Transverse colon (tissue), 4 donors: ENCODE results near the gene TARS3.
"Not testable (repeated sequence)": the region's sequence is repeated elsewhere in the genome, so short reads cannot be mapped to it uniquely, and the experiment has no call there.

Experiments used
- POLR2AphosphoS5 ChIP-seq, 3 donors: sonication (generic); formaldehyde crosslinking; IDR thresholded peaks; one replicate each; pipeline ENCODE4 v1.6.1; 2016; ENCODE audit warnings: antibody characterized with exemption in 3 of 3
- TF ChIP-seq, protein P1 (sequence below), 5 experiments: fragments of 200-600 bp in 3 of 5; fragments of 450-650 bp in 2 of 5; sonication (generic) in 3 of 5; IDR thresholded peaks; 1 replicate in 2 of 5; 2 replicates in 3 of 5; pipeline ENCODE4 v1.5.1; 2016 to 2017; ENCODE audit warnings: antibody characterized with exemption in 5 of 5, inconsistent platforms in 3 of 5, mild to moderate bottlenecking in 2 of 5, moderate library complexity in 1 of 5

GRCh38 chr15:101765340-101765671 lies 41.0 kb upstream of the TARS3 start:
- not testable (repeated sequence) for TF ChIP-seq POLR2AphosphoS5 (IDR thresholded peaks at IDR 0.05)
- TF ChIP-seq, protein P1, sequence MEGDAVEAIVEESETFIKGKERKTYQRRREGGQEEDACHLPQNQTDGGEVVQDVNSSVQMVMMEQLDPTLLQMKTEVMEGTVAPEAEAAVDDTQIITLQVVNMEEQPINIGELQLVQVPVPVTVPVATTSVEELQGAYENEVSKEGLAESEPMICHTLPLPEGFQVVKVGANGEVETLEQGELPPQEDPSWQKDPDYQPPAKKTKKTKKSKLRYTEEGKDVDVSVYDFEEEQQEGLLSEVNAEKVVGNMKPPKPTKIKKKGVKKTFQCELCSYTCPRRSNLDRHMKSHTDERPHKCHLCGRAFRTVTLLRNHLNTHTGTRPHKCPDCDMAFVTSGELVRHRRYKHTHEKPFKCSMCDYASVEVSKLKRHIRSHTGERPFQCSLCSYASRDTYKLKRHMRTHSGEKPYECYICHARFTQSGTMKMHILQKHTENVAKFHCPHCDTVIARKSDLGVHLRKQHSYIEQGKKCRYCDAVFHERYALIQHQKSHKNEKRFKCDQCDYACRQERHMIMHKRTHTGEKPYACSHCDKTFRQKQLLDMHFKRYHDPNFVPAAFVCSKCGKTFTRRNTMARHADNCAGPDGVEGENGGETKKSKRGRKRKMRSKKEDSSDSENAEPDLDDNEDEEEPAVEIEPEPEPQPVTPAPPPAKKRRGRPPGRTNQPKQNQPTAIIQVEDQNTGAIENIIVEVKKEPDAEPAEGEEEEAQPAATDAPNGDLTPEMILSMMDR (IDR thresholded peaks at IDR 0.05), result not testable (repeated sequence)
